ENCODE measurements around the gene MTR.

Gene MTR

GRCh38 chr1:236795035-236795756 lies at the start of gene MTR:
Gene MTR (plus strand): TSS chr1:236795292. CDS start chr1:236795704, 412 bp downstream.
- Histone ChIP-seq H3K27me3 (ENCODE audit: insufficient read depth, low read length) (peaks cover 12% of the 10 kb centered on the region), H3K4me3 (ENCODE audit: low read depth, low read length) (peak within 1 kb of the TSS; percentile 86), H3K27ac (ENCODE audit: low read depth, low read length) (peak within 1 kb of the TSS; percentile 68), H3K4me1 (ENCODE audit: control insufficient read depth, insufficient read depth, low read length, unreplicated experiment) (peaks cover 6% of the 10 kb centered on the region), H2AFZ (ENCODE audit: low read length, unreplicated experiment) (peak within 1 kb of the TSS; percentile 89), H3K36me3 (ENCODE audit: insufficient read depth, low read length) (no peaks in the 10 kb centered on the region), H3K79me2 (ENCODE audit: control insufficient read depth, insufficient read depth, low read length, unreplicated experiment) (peaks cover 43% of the 10 kb centered on the region)

GRCh38 chr1:236746785-236747184 lies 48.3 kb upstream of the MTR start:
- no peaks in the 10 kb centered on the region for H3K36me3 ChIP-seq (ENCODE audit: insufficient read depth, low read length)
- no peak overlapping the region for H3K4me3 ChIP-seq (ENCODE audit: low read depth, low read length)
- H3K27ac ChIP-seq (ENCODE audit: low read depth, low read length), result no peak overlapping the region
- H3K79me2 ChIP-seq (ENCODE audit: control insufficient read depth, insufficient read depth, low read length, unreplicated experiment), result no peaks in the 10 kb centered on the region
- no peaks in the 10 kb centered on the region for H3K27me3 ChIP-seq (ENCODE audit: insufficient read depth, low read length)
- no peak overlapping the region for H2AFZ ChIP-seq (ENCODE audit: low read length, unreplicated experiment)
- H3K4me1 ChIP-seq (ENCODE audit: control insufficient read depth, insufficient read depth, low read length, unreplicated experiment), result no peaks in the 10 kb centered on the region

- H3K4me3 ChIP-seq (ENCODE audit: low read depth, low read length), result no peak overlapping the region
- no peaks in the 10 kb centered on the region for H3K27me3 ChIP-seq (ENCODE audit: insufficient read depth, low read length)
- H3K36me3 ChIP-seq (ENCODE audit: insufficient read depth, low read length), result no peaks in the 10 kb centered on the region
- no peak overlapping the region for H3K27ac ChIP-seq (ENCODE audit: low read depth, low read length)
- H2AFZ ChIP-seq (ENCODE audit: low read length, unreplicated experiment), result no peak overlapping the region
- H3K79me2 ChIP-seq (ENCODE audit: control insufficient read depth, insufficient read depth, low read length, unreplicated experiment), result no peaks in the 10 kb centered on the region
- no peaks in the 10 kb centered on the region for H3K4me1 ChIP-seq (ENCODE audit: control insufficient read depth, insufficient read depth, low read length, unreplicated experiment)
Observed at GRCh38 chr1:236747311-236747985, 47.6 kb upstream of the MTR start.

GRCh38 chr1:236748268-236748870 lies 46.7 kb upstream of the MTR start:
- Histone ChIP-seq H3K27me3 (ENCODE audit: insufficient read depth, low read length) (no peaks in the 10 kb centered on the region), H2AFZ (ENCODE audit: low read length, unreplicated experiment) (no peak overlapping the region), H3K4me1 (ENCODE audit: control insufficient read depth, insufficient read depth, low read length, unreplicated experiment) (no peaks in the 10 kb centered on the region), H3K79me2 (ENCODE audit: control insufficient read depth, insufficient read depth, low read length, unreplicated experiment) (no peaks in the 10 kb centered on the region), H3K27ac (ENCODE audit: low read depth, low read length) (no peak overlapping the region), H3K4me3 (ENCODE audit: low read depth, low read length) (no peak overlapping the region), H3K36me3 (ENCODE audit: insufficient read depth, low read length) (no peaks in the 10 kb centered on the region)

GRCh38 chr1:236750928-236751327 lies 44.2 kb upstream of the MTR start:
- no peaks in the 10 kb centered on the region for H3K36me3 ChIP-seq (ENCODE audit: insufficient read depth, low read length)
- no peak overlapping the region for H3K4me3 ChIP-seq (ENCODE audit: low read depth, low read length)
- H3K79me2 ChIP-seq (ENCODE audit: control insufficient read depth, insufficient read depth, low read length, unreplicated experiment), result no peaks in the 10 kb centered on the region
- no peak overlapping the region for H3K27ac ChIP-seq (ENCODE audit: low read depth, low read length)
- H3K4me1 ChIP-seq (ENCODE audit: control insufficient read depth, insufficient read depth, low read length, unreplicated experiment), result no peaks in the 10 kb centered on the region
- no peak overlapping the region for H2AFZ ChIP-seq (ENCODE audit: low read length, unreplicated experiment)
- H3K27me3 ChIP-seq (ENCODE audit: insufficient read depth, low read length), result no peaks in the 10 kb centered on the region

GRCh38 chr1:236751385-236751784 lies 43.7 kb upstream of the MTR start:
- H2AFZ ChIP-seq (ENCODE audit: low read length, unreplicated experiment), result no peak overlapping the region
- H3K27ac ChIP-seq (ENCODE audit: low read depth, low read length), result no peak overlapping the region
- no peaks in the 10 kb centered on the region for H3K27me3 ChIP-seq (ENCODE audit: insufficient read depth, low read length)
- H3K36me3 ChIP-seq (ENCODE audit: insufficient read depth, low read length), result no peaks in the 10 kb centered on the region
- no peak overlapping the region for H3K4me3 ChIP-seq (ENCODE audit: low read depth, low read length)
- H3K79me2 ChIP-seq (ENCODE audit: control insufficient read depth, insufficient read depth, low read length, unreplicated experiment), result no peaks in the 10 kb centered on the region
- no peaks in the 10 kb centered on the region for H3K4me1 ChIP-seq (ENCODE audit: control insufficient read depth, insufficient read depth, low read length, unreplicated experiment)

- H3K36me3 ChIP-seq (ENCODE audit: insufficient read depth, low read length), result no peaks in the 10 kb centered on the region
- no peaks in the 10 kb centered on the region for H3K4me1 ChIP-seq (ENCODE audit: control insufficient read depth, insufficient read depth, low read length, unreplicated experiment)
- H3K79me2 ChIP-seq (ENCODE audit: control insufficient read depth, insufficient read depth, low read length, unreplicated experiment), result no peaks in the 10 kb centered on the region
- H2AFZ ChIP-seq (ENCODE audit: low read length, unreplicated experiment), result no peak overlapping the region
- no peak overlapping the region for H3K27ac ChIP-seq (ENCODE audit: low read depth, low read length)
- H3K4me3 ChIP-seq (ENCODE audit: low read depth, low read length), result no peak overlapping the region
- no peaks in the 10 kb centered on the region for H3K27me3 ChIP-seq (ENCODE audit: insufficient read depth, low read length)
Observed at GRCh38 chr1:236751935-236752334, 43.2 kb upstream of the MTR start.

GRCh38 chr1:236753516-236753915 lies 41.6 kb upstream of the MTR start:
- no peaks in the 10 kb centered on the region for H3K27me3 ChIP-seq (ENCODE audit: insufficient read depth, low read length)
- no peak overlapping the region for H3K27ac ChIP-seq (ENCODE audit: low read depth, low read length)
- H3K4me1 ChIP-seq (ENCODE audit: control insufficient read depth, insufficient read depth, low read length, unreplicated experiment), result no peaks in the 10 kb centered on the region
- H2AFZ ChIP-seq (ENCODE audit: low read length, unreplicated experiment), result no peak overlapping the region
- no peaks in the 10 kb centered on the region for H3K36me3 ChIP-seq (ENCODE audit: insufficient read depth, low read length)
- H3K79me2 ChIP-seq (ENCODE audit: control insufficient read depth, insufficient read depth, low read length, unreplicated experiment), result no peaks in the 10 kb centered on the region
- no peak overlapping the region for H3K4me3 ChIP-seq (ENCODE audit: low read depth, low read length)

GRCh38 chr1:236753964-236754363 lies 41.1 kb upstream of the MTR start:
- H2AFZ ChIP-seq (ENCODE audit: low read length, unreplicated experiment), result no peak overlapping the region
- no peak overlapping the region for H3K27ac ChIP-seq (ENCODE audit: low read depth, low read length)
- no peaks in the 10 kb centered on the region for H3K79me2 ChIP-seq (ENCODE audit: control insufficient read depth, insufficient read depth, low read length, unreplicated experiment)
- no peaks in the 10 kb centered on the region for H3K36me3 ChIP-seq (ENCODE audit: insufficient read depth, low read length)
- H3K27me3 ChIP-seq (ENCODE audit: insufficient read depth, low read length), result no peaks in the 10 kb centered on the region
- H3K4me3 ChIP-seq (ENCODE audit: low read depth, low read length), result no peak overlapping the region
- no peaks in the 10 kb centered on the region for H3K4me1 ChIP-seq (ENCODE audit: control insufficient read depth, insufficient read depth, low read length, unreplicated experiment)

GRCh38 chr1:236754525-236755210 lies 40.4 kb upstream of the MTR start:
- Histone ChIP-seq H3K79me2 (ENCODE audit: control insufficient read depth, insufficient read depth, low read length, unreplicated experiment) (no peaks in the 10 kb centered on the region), H3K27ac (ENCODE audit: low read depth, low read length) (no peak overlapping the region), H3K4me3 (ENCODE audit: low read depth, low read length) (no peak overlapping the region), H3K4me1 (ENCODE audit: control insufficient read depth, insufficient read depth, low read length, unreplicated experiment) (no peaks in the 10 kb centered on the region), H3K27me3 (ENCODE audit: insufficient read depth, low read length) (no peaks in the 10 kb centered on the region), H3K36me3 (ENCODE audit: insufficient read depth, low read length) (no peaks in the 10 kb centered on the region), H2AFZ (ENCODE audit: low read length, unreplicated experiment) (no peak overlapping the region)
